H9 (cell line): ENCODE data around the gene RNU6-1. TPM values are rescaled to one million over a fixed set of nuclear protein-coding genes. Genes with fewer than 3 reads are reported as not detected.

Experiments used
- DNase-seq: peaks from one replicate; pipeline ENCODE4 v3.0.0-alpha.2; 2017
- H2AFZ ChIP-seq: one replicate; pipeline ENCODE4 v1.6.1; 2013; ENCODE audit warnings: mild to moderate bottlenecking, low read length, control low read depth, moderate library complexity
- H2AK5ac ChIP-seq: 2 replicates; pipeline ENCODE4 v1.6.1; 2013; ENCODE audit warnings: low read length, control low read depth, mixed read lengths; ENCODE audit not compliant: insufficient read length
- H2BK120ac ChIP-seq: one replicate; pipeline ENCODE4 v1.6.1; 2013; ENCODE audit warnings: low read depth, mild to moderate bottlenecking, low read length, control low read depth, inconsistent platforms; ENCODE audit not compliant: poor library complexity, severe bottlenecking
- H2BK12ac ChIP-seq: 2 replicates; pipeline ENCODE4 v1.6.1; 2013; ENCODE audit warnings: low read length, control low read depth, mixed read lengths, low read depth; ENCODE audit not compliant: insufficient read length
- H2BK15ac ChIP-seq: 2 replicates; pipeline ENCODE4 v1.6.1; 2013; ENCODE audit warnings: low read depth, low read length, control low read depth
- H2BK20ac ChIP-seq: one replicate; pipeline ENCODE4 v1.6.1; 2013; ENCODE audit warnings: low read depth, mild to moderate bottlenecking, low read length, control low read depth, inconsistent platforms; ENCODE audit not compliant: poor library complexity, severe bottlenecking
- H2BK5ac ChIP-seq: 2 replicates; pipeline ENCODE4 v1.6.1; 2013; ENCODE audit warnings: low read length, control low read depth, mixed read lengths; ENCODE audit not compliant: insufficient read length
- H3K14ac ChIP-seq: 2 replicates; pipeline ENCODE4 v1.6.1; 2013; ENCODE audit warnings: low read length, control low read depth; ENCODE audit not compliant: insufficient read depth
- H3K18ac ChIP-seq: 2 replicates; pipeline ENCODE4 v1.6.1; 2013; ENCODE audit warnings: low read depth, mild to moderate bottlenecking, mixed read lengths, low read length, control low read depth; ENCODE audit not compliant: insufficient read length
- H3K23ac ChIP-seq: 2 replicates; pipeline ENCODE4 v1.6.1; 2013; ENCODE audit warnings: low read length, control low read depth, mixed read lengths, low read depth; ENCODE audit not compliant: insufficient read length
- H3K23me2 ChIP-seq: 2 replicates; pipeline ENCODE4 v1.6.1; 2013; ENCODE audit warnings: low read depth, mild to moderate bottlenecking, mixed read lengths, low read length, control low read depth; ENCODE audit not compliant: insufficient read length, poor library complexity, severe bottlenecking
- H3K27ac ChIP-seq: 2 replicates; pipeline ENCODE4 v1.5.1; 2013; ENCODE audit warnings: low read length, control low read depth, mixed read lengths, low read depth; ENCODE audit not compliant: insufficient read length
- H3K27me3 ChIP-seq: 2 replicates; pipeline ENCODE4 v1.6.1; 2013; ENCODE audit warnings: low read length, control low read depth, inconsistent platforms; ENCODE audit not compliant: insufficient read depth
- H3K4ac ChIP-seq: 2 replicates; pipeline ENCODE4 v1.6.1; 2013; ENCODE audit warnings: low read depth, mild to moderate bottlenecking, control low read depth, inconsistent platforms, low read length, moderate library complexity
- H3K4me1 ChIP-seq: 2 replicates; pipeline ENCODE4 v1.6.1; 2013; ENCODE audit warnings: low read length, control low read depth, inconsistent platforms; ENCODE audit not compliant: insufficient read depth
- H3K4me2 ChIP-seq: 2 replicates; pipeline ENCODE4 v1.6.1; 2013; ENCODE audit warnings: low read length, control low read depth, mixed read lengths; ENCODE audit not compliant: insufficient read length, insufficient read depth
- H3K56ac ChIP-seq: 2 replicates; pipeline ENCODE4 v1.6.1; 2013; ENCODE audit warnings: low read depth, mild to moderate bottlenecking, mixed read lengths, low read length, control low read depth; ENCODE audit not compliant: insufficient read length
- H3K79me1 ChIP-seq: 2 replicates; pipeline ENCODE4 v1.6.1; 2013; ENCODE audit warnings: low read depth, mild to moderate bottlenecking, moderate library complexity, low read length, control low read depth, inconsistent platforms; ENCODE audit not compliant: insufficient read depth, poor library complexity, severe bottlenecking
- H3K79me2 ChIP-seq: 2 replicates; pipeline ENCODE4 v1.6.1; 2013; ENCODE audit warnings: low read length, control low read depth, inconsistent platforms; ENCODE audit not compliant: insufficient read depth
- H3K9ac ChIP-seq: 2 replicates; pipeline ENCODE4 v1.6.1; 2013; ENCODE audit warnings: low read length, control low read depth, mixed read lengths; ENCODE audit not compliant: insufficient read length; ENCODE audit errors: extremely low read depth
- H3K9me3 ChIP-seq: one replicate; pipeline ENCODE4 v1.6.1; 2013; ENCODE audit warnings: low read depth, low read length, inconsistent platforms; ENCODE audit not compliant: control insufficient read depth
- H3T11ph ChIP-seq: one replicate; pipeline ENCODE4 v1.6.1; 2013; ENCODE audit warnings: mild to moderate bottlenecking, low read length, control low read depth, inconsistent platforms
- H4K20me1 ChIP-seq: one replicate; pipeline ENCODE4 v1.6.1; 2013; ENCODE audit not compliant: control insufficient read depth, insufficient read length, insufficient read depth
- H4K5ac ChIP-seq: 2 replicates; pipeline ENCODE4 v1.6.1; 2013; ENCODE audit warnings: low read depth, mild to moderate bottlenecking, mixed read lengths, low read length, control low read depth; ENCODE audit not compliant: insufficient read length
- H4K8ac ChIP-seq: replicated peaks from 2 replicates; pipeline ENCODE4 v1.6.1; 2013; ENCODE audit warnings: low read length, control low read depth, mixed read lengths, low read depth; ENCODE audit not compliant: insufficient read length
- H4K91ac ChIP-seq: 2 replicates; pipeline ENCODE4 v1.6.1; 2013; ENCODE audit warnings: low read depth, mild to moderate bottlenecking, moderate library complexity, mixed read lengths, low read length, control low read depth; ENCODE audit not compliant: insufficient read length
- H3K27ac Mint-ChIP-seq, 3 experiments: 2 replicates in 2 of 3; 3 replicates in 1 of 3; pipeline ENCODE4 v1.8.0; 2020 to 2021; ENCODE audit warnings: mixed read lengths in 3 of 3, mild to moderate bottlenecking in 1 of 3, moderate library complexity in 1 of 3
- H3K27me3 Mint-ChIP-seq: 2 replicates; pipeline ENCODE4 v1.8.0; 2021; ENCODE audit warnings: low read depth, mild to moderate bottlenecking, moderate library complexity, mixed read lengths
- H3K36me3 Mint-ChIP-seq, 3 experiments: 2 replicates in 2 of 3; 3 replicates in 1 of 3; pipeline ENCODE4 v1.8.0; 2020 to 2021; ENCODE audit warnings: low read depth in 3 of 3, mixed read lengths in 3 of 3; ENCODE audit not compliant: insufficient read depth in 1 of 3
- H3K4me1 Mint-ChIP-seq, 2 experiments: 2 replicates each; pipeline ENCODE4 v1.8.0; 2020; ENCODE audit warnings: mixed read lengths in 2 of 2
- H3K4me3 Mint-ChIP-seq, 2 experiments: 2 replicates in 1 of 2; 3 replicates in 1 of 2; pipeline ENCODE4 v1.8.0; 2020 to 2021; ENCODE audit warnings: mild to moderate bottlenecking in 2 of 2, mixed read lengths in 2 of 2, moderate library complexity in 1 of 2
- H3K9me3 Mint-ChIP-seq, 2 experiments: 2 replicates in 1 of 2; 3 replicates in 1 of 2; pipeline ENCODE4 v1.8.0; 2020; ENCODE audit warnings: mild to moderate bottlenecking in 2 of 2, mixed read lengths in 2 of 2, moderate library complexity in 1 of 2
- WGBS: extraction: QIAGEN DNeasy Blood & Tissue Kit; methylation state at CpG from one replicate; pipeline ENCODE4 v1.1.7; 2013; ENCODE audit warnings: missing lambda C conversion rate, low lambda C conversion rate, mixed read lengths; ENCODE audit not compliant: insufficient read length; ENCODE audit errors: extremely low coverage; 5-methylcytosine and 5-hydroxymethylcytosine counted together
- total RNA-seq: library from RNA; stranded (reverse); gene quantifications from 2 replicates; pipeline ENCODE4 v1.2.1, GENCODE V29; 2021
- TF ChIP-seq, protein P1 (sequence below): fragments of 200-600 bp; sonication (generic); conservative IDR thresholded peaks from 3 replicates; pipeline ENCODE4 v1.8.0; 2021; ENCODE audit warnings: antibody characterized with exemption, mild to moderate bottlenecking

RNU6-1 gene
- total RNA-seq, 1 experiment from 2014 or later, result not detected

DNA sequence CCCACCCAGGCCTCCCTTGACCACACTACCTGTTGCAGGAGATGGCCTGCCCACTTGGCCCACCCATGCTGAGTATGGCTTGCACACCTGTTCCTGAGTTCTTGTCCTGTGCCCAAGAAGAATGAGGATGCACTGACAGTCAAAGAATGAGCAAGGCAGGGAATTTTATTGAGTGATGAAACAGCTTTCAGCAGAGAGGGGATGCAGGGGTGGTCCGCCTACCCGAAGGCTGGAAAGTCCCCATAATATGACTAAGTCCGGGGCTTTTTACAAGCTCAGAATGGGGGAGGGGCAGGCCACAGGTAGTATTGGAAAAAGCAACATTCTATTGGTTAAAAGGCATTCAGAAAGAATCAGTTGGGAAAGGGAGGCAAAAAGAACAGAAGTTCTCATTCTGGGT is 29.9 kb upstream of the RNU6-1 start:
- Histone ChIP-seq H3K27ac (no peak overlapping the region), H3K27me3 (no peaks in the 10 kb centered on the region), H3K79me1 (no peaks in the 10 kb centered on the region), H2BK120ac (no peak overlapping the region), H3K18ac (no peak overlapping the region), H2BK20ac (no peak overlapping the region), H3T11ph (no peak overlapping the region), H3K4ac (no peak overlapping the region), H2AK5ac (no peak overlapping the region), H3K23me2 (no peaks in the 10 kb centered on the region), H3K9ac (no peak overlapping the region), H3K56ac (no peak overlapping the region), H4K91ac (no peak overlapping the region), H2BK12ac (no peak overlapping the region), H2BK15ac (no peak overlapping the region), H3K23ac (no peak overlapping the region), H4K8ac (no peak overlapping the region), H3K4me2 (no peak overlapping the region), H3K4me1 (no peaks in the 10 kb centered on the region; the same call in 1 of the 2 replicates), H4K5ac (no peak overlapping the region), H3K14ac (no peak overlapping the region), H3K9me3 (peaks cover 5% of the 10 kb centered on the region), H2BK5ac (no peak overlapping the region), H4K20me1 (no peaks in the 10 kb centered on the region), H2AFZ (no peak overlapping the region), H3K79me2 (no peaks in the 10 kb centered on the region)
- no CpG with 5 or more reads among the region's 3 CpGs for WGBS
- H3K4me3 Mint-ChIP-seq, result no peak overlapping the region
- H3K9me3 Mint-ChIP-seq, result peaks cover 23 to 30% of the 10 kb centered on the region in 2 experiments
- no peak overlapping the region for H3K27ac Mint-ChIP-seq
- H3K4me1 Mint-ChIP-seq, result peaks cover 10 to 14% of the 10 kb centered on the region in 2 experiments
- TF ChIP-seq, protein P1, sequence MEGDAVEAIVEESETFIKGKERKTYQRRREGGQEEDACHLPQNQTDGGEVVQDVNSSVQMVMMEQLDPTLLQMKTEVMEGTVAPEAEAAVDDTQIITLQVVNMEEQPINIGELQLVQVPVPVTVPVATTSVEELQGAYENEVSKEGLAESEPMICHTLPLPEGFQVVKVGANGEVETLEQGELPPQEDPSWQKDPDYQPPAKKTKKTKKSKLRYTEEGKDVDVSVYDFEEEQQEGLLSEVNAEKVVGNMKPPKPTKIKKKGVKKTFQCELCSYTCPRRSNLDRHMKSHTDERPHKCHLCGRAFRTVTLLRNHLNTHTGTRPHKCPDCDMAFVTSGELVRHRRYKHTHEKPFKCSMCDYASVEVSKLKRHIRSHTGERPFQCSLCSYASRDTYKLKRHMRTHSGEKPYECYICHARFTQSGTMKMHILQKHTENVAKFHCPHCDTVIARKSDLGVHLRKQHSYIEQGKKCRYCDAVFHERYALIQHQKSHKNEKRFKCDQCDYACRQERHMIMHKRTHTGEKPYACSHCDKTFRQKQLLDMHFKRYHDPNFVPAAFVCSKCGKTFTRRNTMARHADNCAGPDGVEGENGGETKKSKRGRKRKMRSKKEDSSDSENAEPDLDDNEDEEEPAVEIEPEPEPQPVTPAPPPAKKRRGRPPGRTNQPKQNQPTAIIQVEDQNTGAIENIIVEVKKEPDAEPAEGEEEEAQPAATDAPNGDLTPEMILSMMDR, result no peak
- peaks cover 1 to 28% (median 8%) of the 10 kb centered on the region in 3 experiments; a peak in 4 of 7 replicates for H3K36me3 Mint-ChIP-seq
- DNase-seq, result no peak
- H3K27me3 Mint-ChIP-seq, result peaks cover 2% of the 10 kb centered on the region
